ENCODE data around the gene FAM114A2.

FAM114A2 gene

DNA sequence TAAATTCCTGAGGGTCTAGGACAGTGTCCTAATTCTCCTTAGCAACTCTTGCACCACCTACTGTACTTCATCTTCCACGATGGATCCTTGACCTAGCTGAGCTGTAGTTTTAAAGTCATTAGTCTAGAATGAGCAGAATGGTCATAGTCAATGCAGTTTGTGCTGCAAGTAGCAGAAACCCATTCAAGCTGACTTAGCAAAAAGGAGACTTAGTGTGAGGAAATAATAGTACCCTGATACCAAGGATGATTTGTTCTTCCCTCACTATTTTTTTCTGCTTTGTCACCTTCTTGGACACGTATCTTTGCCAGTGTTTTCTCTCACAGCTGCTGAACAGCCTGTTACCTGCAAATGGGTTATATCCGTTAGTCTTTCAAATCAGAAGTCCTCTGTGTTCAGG, 5.4 kb upstream of the FAM114A2 start:
- Histone ChIP-seq H3K27ac (ENCODE audit: extremely low read depth, low read depth, low read length) (no peak overlapping the region), H3K4me1 (ENCODE audit: control insufficient read depth, insufficient read depth, low read length) (peaks cover 8% of the 10 kb centered on the region), H3K9me3 (ENCODE audit: control insufficient read depth, insufficient read depth, low read depth, low read length) (no peaks in the 10 kb centered on the region), H3K36me3 (ENCODE audit: control insufficient read depth in 2 of 2, insufficient read depth in 1 of 2, low read length in 2 of 2) (peaks cover 0 to 19% of the 10 kb centered on the region in 2 experiments; a peak in 1 of 3 replicates), H3K4me3 (ENCODE audit: low read depth, low read length) (no peak overlapping the region)
- TF ChIP-seq, protein P1, sequence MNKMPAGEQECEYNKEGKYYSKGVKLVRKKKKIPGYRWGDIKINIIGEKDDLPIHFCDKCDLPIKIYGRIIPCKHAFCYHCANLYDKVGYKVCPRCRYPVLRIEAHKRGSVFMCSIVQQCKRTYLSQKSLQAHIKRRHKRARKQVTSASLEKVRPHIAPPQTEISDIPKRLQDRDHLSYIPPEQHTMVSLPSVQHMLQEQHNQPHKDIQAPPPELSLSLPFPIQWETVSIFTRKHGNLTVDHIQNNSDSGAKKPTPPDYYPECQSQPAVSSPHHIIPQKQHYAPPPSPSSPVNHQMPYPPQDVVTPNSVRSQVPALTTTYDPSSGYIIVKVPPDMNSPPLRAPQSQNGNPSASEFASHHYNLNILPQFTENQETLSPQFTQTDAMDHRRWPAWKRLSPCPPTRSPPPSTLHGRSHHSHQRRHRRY (tag by site-specific recombination; IDR thresholded peaks at IDR 0.05): no peak
- no peak for TF ChIP-seq HOXA7 (CRISPR knock-in tag; IDR thresholded peaks at IDR 0.05; ENCODE audit: borderline replicate concordance)
- no peak for TF ChIP-seq ZNF174 (tag by site-specific recombination; IDR thresholded peaks at IDR 0.05)
- TF ChIP-seq ZNF610 (tag by site-specific recombination; IDR thresholded peaks at IDR 0.05; ENCODE audit: borderline replicate concordance): no peak
- TF ChIP-seq, protein P2, sequence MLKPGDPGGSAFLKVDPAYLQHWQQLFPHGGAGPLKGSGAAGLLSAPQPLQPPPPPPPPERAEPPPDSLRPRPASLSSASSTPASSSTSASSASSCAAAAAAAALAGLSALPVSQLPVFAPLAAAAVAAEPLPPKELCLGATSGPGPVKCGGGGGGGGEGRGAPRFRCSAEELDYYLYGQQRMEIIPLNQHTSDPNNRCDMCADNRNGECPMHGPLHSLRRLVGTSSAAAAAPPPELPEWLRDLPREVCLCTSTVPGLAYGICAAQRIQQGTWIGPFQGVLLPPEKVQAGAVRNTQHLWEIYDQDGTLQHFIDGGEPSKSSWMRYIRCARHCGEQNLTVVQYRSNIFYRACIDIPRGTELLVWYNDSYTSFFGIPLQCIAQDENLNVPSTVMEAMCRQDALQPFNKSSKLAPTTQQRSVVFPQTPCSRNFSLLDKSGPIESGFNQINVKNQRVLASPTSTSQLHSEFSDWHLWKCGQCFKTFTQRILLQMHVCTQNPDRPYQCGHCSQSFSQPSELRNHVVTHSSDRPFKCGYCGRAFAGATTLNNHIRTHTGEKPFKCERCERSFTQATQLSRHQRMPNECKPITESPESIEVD (tag by site-specific recombination; IDR thresholded peaks at IDR 0.05): no peak
- TF ChIP-seq ZNF521 (tag by site-specific recombination; IDR thresholded peaks at IDR 0.05): no peak
- no peak for TF ChIP-seq ZNF221 (tag by site-specific recombination; IDR thresholded peaks at IDR 0.05; ENCODE audit: borderline replicate concordance)
- TF ChIP-seq, protein P3, sequence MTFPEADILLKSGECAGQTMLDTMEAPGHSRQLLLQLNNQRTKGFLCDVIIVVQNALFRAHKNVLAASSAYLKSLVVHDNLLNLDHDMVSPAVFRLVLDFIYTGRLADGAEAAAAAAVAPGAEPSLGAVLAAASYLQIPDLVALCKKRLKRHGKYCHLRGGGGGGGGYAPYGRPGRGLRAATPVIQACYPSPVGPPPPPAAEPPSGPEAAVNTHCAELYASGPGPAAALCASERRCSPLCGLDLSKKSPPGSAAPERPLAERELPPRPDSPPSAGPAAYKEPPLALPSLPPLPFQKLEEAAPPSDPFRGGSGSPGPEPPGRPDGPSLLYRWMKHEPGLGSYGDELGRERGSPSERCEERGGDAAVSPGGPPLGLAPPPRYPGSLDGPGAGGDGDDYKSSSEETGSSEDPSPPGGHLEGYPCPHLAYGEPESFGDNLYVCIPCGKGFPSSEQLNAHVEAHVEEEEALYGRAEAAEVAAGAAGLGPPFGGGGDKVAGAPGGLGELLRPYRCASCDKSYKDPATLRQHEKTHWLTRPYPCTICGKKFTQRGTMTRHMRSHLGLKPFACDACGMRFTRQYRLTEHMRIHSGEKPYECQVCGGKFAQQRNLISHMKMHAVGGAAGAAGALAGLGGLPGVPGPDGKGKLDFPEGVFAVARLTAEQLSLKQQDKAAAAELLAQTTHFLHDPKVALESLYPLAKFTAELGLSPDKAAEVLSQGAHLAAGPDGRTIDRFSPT (tag by site-specific recombination; IDR thresholded peaks at IDR 0.05): no peak
- TF ChIP-seq ZNF585B (tag by site-specific recombination; IDR thresholded peaks at IDR 0.05): no peak
- TF ChIP-seq GFI1B (tag by site-specific recombination; IDR thresholded peaks at IDR 0.05): no peak
- TF ChIP-seq ZNF549 (tag by site-specific recombination; IDR thresholded peaks at IDR 0.05): no peak
- TF ChIP-seq YY2 (tag by site-specific recombination; IDR thresholded peaks at IDR 0.05): no peak
- no peak for TF ChIP-seq ZBTB21 (tag by site-specific recombination; IDR thresholded peaks at IDR 0.05)
- TF ChIP-seq ZNF423 (tag by site-specific recombination; IDR thresholded peaks at IDR 0.05): no peak
- TF ChIP-seq MYNN (tag by site-specific recombination; IDR thresholded peaks at IDR 0.05; ENCODE audit: borderline replicate concordance): no peak
- TF ChIP-seq, protein P4, sequence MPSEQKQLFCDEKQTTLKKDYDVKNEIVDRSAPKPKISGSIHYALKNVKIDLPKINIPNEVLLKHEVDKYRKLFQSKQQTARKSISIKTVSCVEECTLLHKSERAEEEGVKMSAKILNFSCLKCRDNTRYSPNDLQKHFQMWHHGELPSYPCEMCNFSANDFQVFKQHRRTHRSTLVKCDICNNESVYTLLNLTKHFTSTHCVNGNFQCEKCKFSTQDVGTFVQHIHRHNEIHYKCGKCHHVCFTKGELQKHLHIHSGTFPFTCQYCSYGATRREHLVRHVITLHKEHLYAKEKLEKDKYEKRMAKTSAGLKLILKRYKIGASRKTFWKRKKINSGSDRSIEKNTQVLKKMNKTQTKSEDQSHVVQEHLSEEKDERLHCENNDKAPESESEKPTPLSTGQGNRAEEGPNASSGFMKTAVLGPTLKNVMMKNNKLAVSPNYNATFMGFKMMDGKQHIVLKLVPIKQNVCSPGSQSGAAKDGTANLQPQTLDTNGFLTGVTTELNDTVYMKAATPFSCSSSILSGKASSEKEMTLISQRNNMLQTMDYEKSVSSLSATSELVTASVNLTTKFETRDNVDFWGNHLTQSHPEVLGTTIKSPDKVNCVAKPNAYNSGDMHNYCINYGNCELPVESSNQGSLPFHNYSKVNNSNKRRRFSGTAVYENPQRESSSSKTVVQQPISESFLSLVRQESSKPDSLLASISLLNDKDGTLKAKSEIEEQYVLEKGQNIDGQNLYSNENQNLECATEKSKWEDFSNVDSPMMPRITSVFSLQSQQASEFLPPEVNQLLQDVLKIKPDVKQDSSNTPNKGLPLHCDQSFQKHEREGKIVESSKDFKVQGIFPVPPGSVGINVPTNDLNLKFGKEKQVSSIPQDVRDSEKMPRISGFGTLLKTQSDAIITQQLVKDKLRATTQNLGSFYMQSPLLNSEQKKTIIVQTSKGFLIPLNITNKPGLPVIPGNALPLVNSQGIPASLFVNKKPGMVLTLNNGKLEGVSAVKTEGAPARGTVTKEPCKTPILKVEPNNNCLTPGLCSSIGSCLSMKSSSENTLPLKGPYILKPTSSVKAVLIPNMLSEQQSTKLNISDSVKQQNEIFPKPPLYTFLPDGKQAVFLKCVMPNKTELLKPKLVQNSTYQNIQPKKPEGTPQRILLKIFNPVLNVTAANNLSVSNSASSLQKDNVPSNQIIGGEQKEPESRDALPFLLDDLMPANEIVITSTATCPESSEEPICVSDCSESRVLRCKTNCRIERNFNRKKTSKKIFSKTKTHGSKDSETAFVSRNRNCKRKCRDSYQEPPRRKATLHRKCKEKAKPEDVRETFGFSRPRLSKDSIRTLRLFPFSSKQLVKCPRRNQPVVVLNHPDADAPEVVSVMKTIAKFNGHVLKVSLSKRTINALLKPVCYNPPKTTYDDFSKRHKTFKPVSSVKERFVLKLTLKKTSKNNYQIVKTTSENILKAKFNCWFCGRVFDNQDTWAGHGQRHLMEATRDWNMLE (tag by site-specific recombination; conservative IDR thresholded peaks at IDR 0.05; ENCODE audit: low read depth): no peak
- TF ChIP-seq SCRT1 (tag by site-specific recombination; IDR thresholded peaks at IDR 0.05; ENCODE audit: borderline replicate concordance): no peak
- TF ChIP-seq MZF1 (tag by site-specific recombination; IDR thresholded peaks at IDR 0.05; ENCODE audit: borderline replicate concordance): no peak
- TF ChIP-seq ZNF792 (tag by site-specific recombination; IDR thresholded peaks at IDR 0.05): no peak
- ChIA-PET CTCF (no interaction called here), POLR2A (no interaction called here)
